ENCODE data around the gene PRKCA.

PRKCA gene

GRCh38 chr17:66277191-66277590, 25.2 kb upstream of the PRKCA start:
- H3K27ac ChIP-seq: no peak overlapping the region
- no peak for TF ChIP-seq CTCF (IDR thresholded peaks at IDR 0.05)
- TF ChIP-seq ZFX (IDR thresholded peaks at IDR 0.05; ENCODE audit: borderline replicate concordance): no peak

GRCh38 chr17:66281661-66282369, 20.6 kb upstream of the PRKCA start:
- H3K27ac ChIP-seq: no peak overlapping the region
- TF ChIP-seq ZFX (IDR thresholded peaks at IDR 0.05; ENCODE audit: borderline replicate concordance): no peak
- no peak for TF ChIP-seq CTCF (IDR thresholded peaks at IDR 0.05)

- no peak for TF ChIP-seq CTCF (IDR thresholded peaks at IDR 0.05)
- no peak for TF ChIP-seq ZFX (IDR thresholded peaks at IDR 0.05; ENCODE audit: borderline replicate concordance)
- no peak overlapping the region for H3K27ac ChIP-seq
These were observed 19.0 kb upstream of the PRKCA start for GRCh38 chr17:66283296-66283934.

- no peak overlapping the region for H3K27ac ChIP-seq
- no peak for TF ChIP-seq CTCF (IDR thresholded peaks at IDR 0.05)
- TF ChIP-seq ZFX (IDR thresholded peaks at IDR 0.05; ENCODE audit: borderline replicate concordance): no peak
These were observed 18.4 kb upstream of the PRKCA start for GRCh38 chr17:66283971-66284370.

GRCh38 chr17:66285149-66285548, 17.3 kb upstream of the PRKCA start:
- no peak overlapping the region for H3K27ac ChIP-seq
- TF ChIP-seq CTCF (IDR thresholded peaks at IDR 0.05) (no peak), ZFX (IDR thresholded peaks at IDR 0.05; ENCODE audit: borderline replicate concordance) (no peak)

- TF ChIP-seq CTCF (IDR thresholded peaks at IDR 0.05): no peak
- TF ChIP-seq ZFX (IDR thresholded peaks at IDR 0.05; ENCODE audit: borderline replicate concordance): no peak
- H3K27ac ChIP-seq: no peak overlapping the region
These were observed 14.5 kb upstream of the PRKCA start for GRCh38 chr17:66287911-66288310.

- no peak overlapping the region for H3K27ac ChIP-seq
- no peak for TF ChIP-seq CTCF (IDR thresholded peaks at IDR 0.05)
- no peak for TF ChIP-seq ZFX (IDR thresholded peaks at IDR 0.05; ENCODE audit: borderline replicate concordance)
These were observed 12.2 kb upstream of the PRKCA start for GRCh38 chr17:66290101-66290722.
